PC-9 (cell line): ENCODE data around the gene DFFA. TPM values are rescaled to one million over a fixed set of nuclear protein-coding genes. Genes with fewer than 3 reads are reported as not detected.

Experiments used
- BruUV-seq: library from RNA; stranded (reverse); fragments of 400-500 nt; replicated peaks from 2 replicates; lab custom pipeline; 2021; lab: Mats Ljungman, UMichigan
- CTCF ChIA-PET: fragments of 300-600 bp; sonication (Branson Sonifier 250); formaldehyde crosslinking; loops from one replicate; lab custom pipeline; 2022; ENCODE audit warnings: antibody characterized with exemption; lab: Charles Lee
- POLR2A ChIA-PET: fragments of 300-600 bp; sonication (Branson Sonifier 250); formaldehyde crosslinking; loops from one replicate; lab custom pipeline; 2022; ENCODE audit warnings: antibody characterized with exemption; ENCODE audit not compliant: unreplicated experiment; lab: Charles Lee
- DNase-seq, 2 experiments: peaks; one replicate each; pipeline versions ENCODE4 v3.0.0 to v3.0.0-alpha.2; 2015 to 2022; ENCODE audit warnings: mixed read lengths in 1 of 2
- H2AFZ ChIP-seq: fragments of 200-600 bp; sonication (generic); 2 replicates; pipeline ENCODE4 v1.8.1; 2017; ENCODE audit warnings: antibody characterized with exemption
- H3F3A ChIP-seq: fragments of 200-600 bp; sonication (generic); 2 replicates; pipeline ENCODE4 v1.8.1; 2017; ENCODE audit warnings: antibody characterized with exemption, mild to moderate bottlenecking, low read depth; ENCODE audit not compliant: insufficient read depth
- H3K27ac ChIP-seq: fragments of 200-600 bp; sonication (generic); 2 replicates; pipeline ENCODE4 v1.6.1; 2016; ENCODE audit warnings: mixed run types
- H3K27me3 ChIP-seq: fragments of 200-600 bp; sonication (generic); 2 replicates; pipeline ENCODE4 v1.6.1; 2016; ENCODE audit warnings: low read depth, mixed run types; ENCODE audit not compliant: insufficient read depth
- H3K36me3 ChIP-seq: fragments of 200-600 bp; sonication (generic); 2 replicates; pipeline ENCODE4 v1.6.1; 2016; ENCODE audit warnings: low read depth, mixed run types
- H3K4me1 ChIP-seq: fragments of 200-600 bp; sonication (generic); replicated peaks from 2 replicates; pipeline ENCODE4 v1.6.1; 2016; ENCODE audit warnings: mixed run types; ENCODE audit not compliant: insufficient read depth
- H3K4me2 ChIP-seq: fragments of 200-600 bp; sonication (generic); 2 replicates; pipeline ENCODE4 v1.6.1; 2017; ENCODE audit warnings: mixed run types
- H3K4me3 ChIP-seq: fragments of 200-600 bp; sonication (generic); 2 replicates; pipeline ENCODE4 v1.6.1; 2016; ENCODE audit warnings: mixed run types
- H3K79me2 ChIP-seq: fragments of 200-600 bp; sonication (generic); 2 replicates; pipeline ENCODE4 v1.6.1; 2017; ENCODE audit warnings: low read depth, mixed run types
- H3K9me2 ChIP-seq: fragments of 200-600 bp; sonication (generic); 2 replicates; pipeline ENCODE4 v1.8.1; 2017; ENCODE audit warnings: mild to moderate bottlenecking; ENCODE audit not compliant: insufficient read depth
- H3K9me3 ChIP-seq: fragments of 200-600 bp; sonication (generic); 2 replicates; pipeline ENCODE4 v1.8.1; 2016; ENCODE audit warnings: low read depth; ENCODE audit not compliant: insufficient read depth
- H4K20me1 ChIP-seq: fragments of 200-600 bp; sonication (generic); 2 replicates; pipeline ENCODE4 v1.8.1; 2017; ENCODE audit not compliant: insufficient read depth
- CTCF ChIP-seq: fragments of 200-600 bp; sonication (generic); conservative IDR thresholded peaks from 2 replicates; pipeline ENCODE4 v1.6.1; 2017; ENCODE audit warnings: mixed run types, antibody characterized with exemption, mild to moderate bottlenecking, moderate library complexity
- EZH2 ChIP-seq: fragments of 200-600 bp; sonication (generic); IDR thresholded peaks from 2 replicates; pipeline ENCODE4 v1.8.0; 2017; ENCODE audit warnings: antibody characterized with exemption, low read depth
- intact Hi-C: fragments of 100-400 bp; cut with micrococcal nuclease; formaldehyde crosslinking; loops from one replicate; pipeline ENCODE4 v1.10.0; 2022; ENCODE audit not compliant: unreplicated experiment
- total RNA-seq: library from RNA; stranded (reverse); gene quantifications from 2 replicates; pipeline ENCODE4 v1.2.3, GENCODE V29; 2021

DFFA gene
- total RNA-seq, 1 experiment from 2014 or later: 35.2 TPM

GRCh38 chr1:10494754-10495474, 22.6 kb upstream of the DFFA start:
- Histone ChIP-seq H3K4me3 (no peak overlapping the region), H2AFZ (no peak overlapping the region), H3F3A (peaks cover 4% of the 10 kb centered on the region; the same call in 1 of the 2 replicates)

GRCh38 chr1:10494418-10494753, 22.1 kb upstream of the DFFA start:
- no peaks in the 10 kb centered on the region for H3K9me2 ChIP-seq
- H3K79me2 ChIP-seq: peaks cover 30% of the 10 kb centered on the region
- no peak for DNase-seq
- peaks cover 6% of the 10 kb centered on the region; the same call in 1 of the 2 replicates for H4K20me1 ChIP-seq
- BruUV-seq: no TSS peak
- POLR2A ChIA-PET: interaction anchor here (0.6 kb wide), 2 partner anchors 64 to 1453 kb away, joined by 3 read pairs; no protein-coding TSS in a partner anchor
- H2AFZ ChIP-seq: no peak overlapping the region
- no peaks in the 10 kb centered on the region for H3K4me1 ChIP-seq
- intact Hi-C loops: loop anchor here (1.0 kb wide), 2 partner anchors 64 to 117 kb away; partner anchors contain the start of gene CENPS
- no peak overlapping the region for H3K4me2 ChIP-seq
- H3K27ac ChIP-seq: no peak overlapping the region
- no peaks in the 10 kb centered on the region for H3K9me3 ChIP-seq
- no peak overlapping the region for H3K4me3 ChIP-seq
- TF ChIP-seq CTCF (no peak), EZH2 (no peak)
- no peaks in the 10 kb centered on the region for H3K36me3 ChIP-seq
- H3K27me3 ChIP-seq: no peaks in the 10 kb centered on the region
- CTCF ChIA-PET: interaction anchor here (0.5 to 2.9 kb wide), 7 partner anchors 8 to 116 kb away, joined by 4 to 19 read pairs (median 5); partner anchors contain the start of gene CENPS
- peaks cover 4% of the 10 kb centered on the region; the same call in 1 of the 2 replicates for H3F3A ChIP-seq

More at GRCh38 chr1:10494754-10495474, 22.6 kb upstream of the DFFA start:
- peaks cover 6% of the 10 kb centered on the region; the same call in 1 of the 2 replicates for H4K20me1 ChIP-seq
- CTCF ChIA-PET: interaction anchor here (0.5 to 2.9 kb wide), 6 partner anchors 8 to 371 kb away, joined by 3 to 19 read pairs (median 4); partner anchors contain the start of gene CENPS
- H3K4me1 ChIP-seq: no peaks in the 10 kb centered on the region
- no TSS peak for BruUV-seq
- H3K79me2 ChIP-seq: peaks cover 28% of the 10 kb centered on the region
- no peaks in the 10 kb centered on the region for H3K9me3 ChIP-seq
- no peaks in the 10 kb centered on the region for H3K36me3 ChIP-seq
- no peaks in the 10 kb centered on the region for H3K27me3 ChIP-seq
- H3K27ac ChIP-seq: no peak overlapping the region
- POLR2A ChIA-PET: interaction anchor here (0.6 to 0.7 kb wide), 2 partner anchors 37 to 1452 kb away, joined by 3 to 6 read pairs; no protein-coding TSS in a partner anchor
- no peaks in the 10 kb centered on the region for H3K9me2 ChIP-seq
- TF ChIP-seq CTCF: peak; percentile 87
- TF ChIP-seq EZH2: no peak
- no peak overlapping the region for H3K4me2 ChIP-seq
- DNase-seq: peak; percentile 45 to 76
- intact Hi-C loops: loop anchor here (1.0 to 5.0 kb wide), 3 partner anchors 65 to 417 kb away; partner anchors contain the start of gene CENPS

- Histone ChIP-seq H3K79me2 (peaks cover 18% of the 10 kb centered on the region; the same call in 1 of the 2 replicates), H2AFZ (no peak overlapping the region), H3K4me3 (no peak overlapping the region), H3K36me3 (no peaks in the 10 kb centered on the region), H3K27ac (no peak overlapping the region), H4K20me1 (peaks cover 6% of the 10 kb centered on the region; the same call in 1 of the 2 replicates), H3K4me2 (no peak overlapping the region), H3K9me2 (no peaks in the 10 kb centered on the region), H3F3A (peaks cover 4% of the 10 kb centered on the region; the same call in 1 of the 2 replicates), H3K9me3 (no peaks in the 10 kb centered on the region), H3K4me1 (no peaks in the 10 kb centered on the region), H3K27me3 (no peaks in the 10 kb centered on the region)
- no peak for TF ChIP-seq CTCF
- no peak for TF ChIP-seq EZH2
- ChIA-PET POLR2A (interaction anchor here (0.7 kb wide), 1 partner anchor 1529 kb away, joined by 29 read pairs; no protein-coding TSS in a partner anchor), CTCF (no interaction called here)
- BruUV-seq: no TSS peak
- intact Hi-C loops: no loop called here
- no peak for DNase-seq
Measured at GRCh38 chr1:10490286-10490970, 18.1 kb upstream of the DFFA start.
